H1 (cell line): ENCODE results near the gene TRABD. TPM values are rescaled to one million over a fixed set of nuclear protein-coding genes. Genes with fewer than 3 reads are reported as not detected.

Experiments
- CTCF ChIA-PET: fragments of 300-600 bp; sonication (Branson Sonifier 250); formaldehyde crosslinking; loops from one replicate; lab custom pipeline; 2021; ENCODE audit not compliant: partially characterized antibody; lab: Charles Lee
- POLR2A ChIA-PET: fragments of 300-600 bp; sonication (Branson Sonifier 250); formaldehyde crosslinking; loops from one replicate; lab custom pipeline; 2021; ENCODE audit warnings: inconsistent platforms; ENCODE audit not compliant: partially characterized antibody; lab: Charles Lee
- DNase-seq, 2 experiments: peaks; one replicate each; pipeline versions ENCODE4 v3.0.0 to v3.0.0-alpha.2; 2010 to 2022; ENCODE audit warnings: low spot score in 2 of 2, low read depth in 1 of 2, mixed read lengths in 1 of 2
- FAIRE-seq: peaks from 2 replicates; lab custom pipeline; 2011; peaks lifted over from hg19 to GRCh38; lab: Jason Lieb, UNC
- H2AFZ ChIP-seq: 2 replicates; pipeline ENCODE4 v1.8.1; 2012; ENCODE audit warnings: low read length, inconsistent platforms
- H2AK5ac ChIP-seq: 2 replicates; pipeline ENCODE4 v1.6.1; 2013; ENCODE audit warnings: low read depth, low read length
- H2BK120ac ChIP-seq: replicated peaks from 2 replicates; pipeline ENCODE3; 2013; ENCODE audit warnings: low read depth, low read length, inconsistent platforms
- H2BK12ac ChIP-seq: 2 replicates; pipeline ENCODE4 v1.6.1; 2013; ENCODE audit warnings: low read depth, low read length
- H2BK15ac ChIP-seq: 2 replicates; pipeline ENCODE4 v1.6.1; 2013; ENCODE audit warnings: low read length
- H2BK20ac ChIP-seq: 2 replicates; pipeline ENCODE4 v1.6.1; 2013; ENCODE audit warnings: low read length
- H2BK5ac ChIP-seq: 2 replicates; pipeline ENCODE4 v1.6.1; 2013; ENCODE audit warnings: low read depth, low read length
- H3K14ac ChIP-seq: 2 replicates; pipeline ENCODE4 v1.6.1; 2013; ENCODE audit warnings: inconsistent platforms; ENCODE audit not compliant: insufficient read length
- H3K18ac ChIP-seq: 2 replicates; pipeline ENCODE4 v1.6.1; 2013; ENCODE audit warnings: low read length; ENCODE audit errors: extremely low read depth
- H3K23ac ChIP-seq: 2 replicates; pipeline ENCODE4 v1.6.1; 2013; ENCODE audit warnings: inconsistent platforms; ENCODE audit not compliant: insufficient read length
- H3K23me2 ChIP-seq: 2 replicates; pipeline ENCODE4 v1.6.1; 2013; ENCODE audit warnings: low read depth, low read length
- H3K27ac ChIP-seq: 2 replicates; pipeline ENCODE4 v1.6.1; 2011; ENCODE audit warnings: low read depth, low read length, inconsistent platforms
- H3K27me3 ChIP-seq, 4 experiments: replicated peaks in 1 of 4; 1 replicate in 1 of 4; 2 replicates in 3 of 4; pipeline versions ENCODE4 v1.6.1 to v1.8.1; 2011 to 2013; ENCODE audit warnings: low read length in 3 of 4, mild to moderate bottlenecking in 3 of 4, inconsistent platforms in 2 of 4, mixed read lengths in 2 of 4, moderate library complexity in 1 of 4; ENCODE audit not compliant: control insufficient read depth in 3 of 4, insufficient read depth in 3 of 4; ENCODE audit errors: extremely low read depth in 1 of 4
- H3K36me3 ChIP-seq, 4 experiments: 2 replicates each; pipeline versions ENCODE4 v1.6.1 to v1.8.1; 2011 to 2013; ENCODE audit warnings: mild to moderate bottlenecking in 4 of 4, low read length in 3 of 4, moderate library complexity in 2 of 4, control low read depth in 1 of 4, inconsistent platforms in 1 of 4; ENCODE audit not compliant: insufficient read depth in 4 of 4, control insufficient read depth in 2 of 4
- H3K4ac ChIP-seq: replicated peaks from 2 replicates; pipeline ENCODE3; 2013; ENCODE audit warnings: low read length, low read depth, mixed read lengths, inconsistent platforms; ENCODE audit not compliant: insufficient read length
- H3K4me1 ChIP-seq, 4 experiments: replicated peaks in 1 of 4; 1 replicate in 1 of 4; 2 replicates in 3 of 4; pipeline versions ENCODE4 v1.6.1 to v1.8.1; 2011 to 2013; ENCODE audit warnings: low read length in 3 of 4, inconsistent platforms in 2 of 4, mixed read lengths in 1 of 4; ENCODE audit not compliant: insufficient read depth in 4 of 4, control insufficient read depth in 3 of 4
- H3K4me2 ChIP-seq, 2 experiments: 2 replicates each; pipeline versions ENCODE4 v1.6.1 to v1.8.1; 2011 to 2013; ENCODE audit warnings: low read depth in 2 of 2, low read length in 2 of 2, control low read depth in 1 of 2, inconsistent platforms in 1 of 2, mild to moderate bottlenecking in 1 of 2; ENCODE audit not compliant: insufficient read depth in 1 of 2
- H3K4me3 ChIP-seq, 4 experiments: fragments of 200-600, 300-600 bp in 1 of 4; sonication (generic), shearing (Covaris generic), sonication (Bioruptor Twin) in 1 of 4; 2 replicates each; pipeline versions ENCODE4 v1.5.1 to v1.8.1; 2011 to 2016; ENCODE audit warnings: low read length in 4 of 4, low read depth in 3 of 4, control low read depth in 2 of 4, inconsistent platforms in 2 of 4, mild to moderate bottlenecking in 2 of 4, mixed read lengths in 1 of 4, moderate library complexity in 1 of 4; ENCODE audit not compliant: insufficient read depth in 2 of 4; ENCODE audit errors: extremely low read depth in 1 of 4
- H3K56ac ChIP-seq: replicated peaks from 2 replicates; pipeline ENCODE3; 2013; ENCODE audit warnings: low read depth, mild to moderate bottlenecking, mixed read lengths, low read length, inconsistent platforms; ENCODE audit not compliant: insufficient read length
- H3K79me1 ChIP-seq: 2 replicates; pipeline ENCODE4 v1.6.1; 2013; ENCODE audit warnings: low read depth, low read length, control low read depth
- H3K79me2 ChIP-seq, 2 experiments: 2 replicates each; pipeline versions ENCODE4 v1.6.1 to v1.8.1; 2012 to 2013; ENCODE audit warnings: low read length in 2 of 2, mild to moderate bottlenecking in 2 of 2, inconsistent platforms in 1 of 2; ENCODE audit not compliant: insufficient read depth in 2 of 2, control insufficient read depth in 1 of 2
- H3K9ac ChIP-seq, 4 experiments: replicated peaks in 1 of 4; 1 replicate in 1 of 4; 2 replicates in 3 of 4; pipeline versions ENCODE4 v1.6.1 to v1.8.1; 2011 to 2013; ENCODE audit warnings: low read depth in 3 of 4, low read length in 3 of 4, control low read depth in 2 of 4, mild to moderate bottlenecking in 2 of 4, moderate library complexity in 2 of 4, inconsistent platforms in 1 of 4; ENCODE audit errors: extremely low read depth in 1 of 4
- H3K9me3 ChIP-seq, 2 experiments: 2 replicates each; pipeline versions ENCODE4 v1.6.1 to v1.8.1; 2012 to 2013; ENCODE audit warnings: mild to moderate bottlenecking in 2 of 2, moderate library complexity in 2 of 2, control low read depth in 1 of 2, inconsistent platforms in 1 of 2, low read depth in 1 of 2, low read length in 1 of 2, mixed read lengths in 1 of 2; ENCODE audit not compliant: insufficient read depth in 2 of 2
- H4K20me1 ChIP-seq, 2 experiments: replicated peaks in 1 of 2; 2 replicates each; pipeline versions ENCODE3 to v1.8.1; 2011 to 2013; ENCODE audit warnings: inconsistent platforms in 2 of 2, low read length in 2 of 2, mild to moderate bottlenecking in 1 of 2; ENCODE audit not compliant: insufficient read depth in 2 of 2, control insufficient read depth in 1 of 2
- H4K5ac ChIP-seq: 2 replicates; pipeline ENCODE4 v1.6.1; 2013; ENCODE audit warnings: low read length, low read depth, mixed read lengths, inconsistent platforms; ENCODE audit not compliant: insufficient read length
- H4K8ac ChIP-seq: 2 replicates; pipeline ENCODE4 v1.8.0; 2013; ENCODE audit warnings: mild to moderate bottlenecking, moderate library complexity, low read length, inconsistent platforms; ENCODE audit not compliant: insufficient read depth; ENCODE audit errors: extremely low read depth
- H4K91ac ChIP-seq: replicated peaks from 2 replicates; pipeline ENCODE3; 2013; ENCODE audit warnings: low read length, mixed read lengths, inconsistent platforms; ENCODE audit not compliant: insufficient read length
- CHD2 ChIP-seq: IDR thresholded peaks from 2 replicates; pipeline ENCODE4 v1.6.1; 2012; ENCODE audit warnings: low read length, improper control_type of control experiment
- RNF2 ChIP-seq: fragments of 200-900, 300-1000 bp; sonication (generic); IDR thresholded peaks from 2 replicates; pipeline ENCODE4 v1.7.1; 2016; ENCODE audit warnings: borderline replicate concordance, low read depth, mild to moderate bottlenecking, antibody characterized with exemption, low read length; ENCODE audit not compliant: poor library complexity, severe bottlenecking; ENCODE audit errors: missing control alignments
- SIN3A ChIP-seq, 2 experiments: IDR thresholded peaks in 1 of 2; conservative IDR thresholded peaks in 1 of 2; 2 replicates each; pipeline ENCODE4 v1.6.1; 2011 to 2012; ENCODE audit warnings: low read length in 2 of 2, improper control_type of control experiment in 1 of 2, low read depth in 1 of 2, mild to moderate bottlenecking in 1 of 2
- WGBS, 2 experiments: shearing (Covaris generic) in 1 of 2; methylation state at CpG; one replicate each; pipeline versions ENCODE4 v1.1.6 to v1.1.7; 2013 to 2015; ENCODE audit warnings: low lambda C conversion rate in 2 of 2, mixed read lengths in 2 of 2, inconsistent platforms in 1 of 2, low coverage in 1 of 2, missing lambda C conversion rate in 1 of 2; ENCODE audit not compliant: insufficient replicate concordance in 2 of 2, insufficient coverage in 1 of 2, insufficient read length in 1 of 2; ENCODE audit errors: extremely low coverage in 1 of 2, missing lambda C conversion rate in 1 of 2; 5-methylcytosine and 5-hydroxymethylcytosine counted together
- polyA plus RNA-seq, 7 experiments: library from polyadenylated mRNA; depleted of rRNA in 3 of 7; stranded (reverse) in 5 of 7; unstranded in 2 of 7; fragments of >200 nt in 5 of 7; fragments of 200-250 nt in 2 of 7; gene quantifications; 1 replicate in 5 of 7; 2 replicates in 1 of 7; 4 replicates in 1 of 7; pipeline versions ENCODE4 v1.2.1 to v1.2.3, GENCODE V29; 2011 to 2013; ENCODE audit warnings: missing spikeins in 2 of 7, mixed read lengths in 2 of 7
- total RNA-seq: library from RNA; stranded (reverse); fragmentation: NEBNext Ultra II Directional; extraction: Animal tissue kit (Norgen Biotek cat#: 25700); gene quantifications from 2 replicates; pipeline ENCODE4 v1.2.1, GENCODE V29; 2021

Gene TRABD
- total and polyA plus RNA-seq, 2 of the 8 experiments (the other 6 are each of a cell fraction or from before 2014, with no cell fraction given): 44.2 to 57.5 TPM

- Histone ChIP-seq H3K18ac (no peak overlapping the region), H3K4ac (no peak overlapping the region), H3K79me2 (no peaks in the 10 kb centered on the region), H2BK20ac (no peak overlapping the region), H3K4me2 (no peak overlapping the region), H2BK15ac (no peak overlapping the region), H4K5ac (no peak overlapping the region), H3K9me3 (no peaks in the 10 kb centered on the region), H3K23ac (no peak overlapping the region), H2AK5ac (no peak overlapping the region), H3K36me3 (no peaks in the 10 kb centered on the region), H4K8ac (no peak overlapping the region), H3K79me1 (no peaks in the 10 kb centered on the region), H3K56ac (no peak overlapping the region), H3K14ac (no peak overlapping the region), H2AFZ (no peak overlapping the region), H4K91ac (no peak overlapping the region), H3K27ac (no peak overlapping the region), H2BK5ac (no peak overlapping the region), H4K20me1 (no peaks in the 10 kb centered on the region), H3K23me2 (no peaks in the 10 kb centered on the region), H2BK120ac (no peak overlapping the region), H3K27me3 (no peaks in the 10 kb centered on the region), H3K4me1 (no peaks in the 10 kb centered on the region), H3K9ac (no peak overlapping the region), H3K4me3 (no peak overlapping the region), H2BK12ac (no peak overlapping the region)
- POLR2A ChIA-PET: no interaction called here
- FAIRE-seq (no peak), DNase-seq (no peak)
- WGBS, 2 experiments: 91% methylated on average over 15 of the region's 15 CpGs; no CpG with 5 or more reads in 1 of the 2 experiments
- CTCF ChIA-PET: interaction anchor here (1.2 to 1.5 kb wide), 2 partner anchors 9 to 10 kb away, joined by 3 to 5 read pairs; no protein-coding TSS in a partner anchor
- TF ChIP-seq SIN3A (conservative IDR thresholded peaks at IDR 0.05 in 1 of 2, IDR thresholded peaks at IDR 0.05 in 1 of 2; ENCODE audit: low read depth in 1 of 2, low read length in 2 of 2): no peak
- no peak for TF ChIP-seq RNF2
- no peak for TF ChIP-seq CHD2
These were observed 45.8 kb upstream of the TRABD start for GRCh38 chr22:50139843-50140415.
